ENCODE measurements around the gene ABHD6. TPM values are rescaled to one million over a fixed set of nuclear protein-coding genes. Genes with fewer than 3 reads are reported as not detected.
"Not testable (repeated sequence)": the region's sequence is repeated elsewhere in the genome, so short reads cannot be mapped to it uniquely, and the experiment has no call there.

Gene ABHD6
- total RNA-seq, 1 experiment from 2014 or later: 12.7 TPM

DNA sequence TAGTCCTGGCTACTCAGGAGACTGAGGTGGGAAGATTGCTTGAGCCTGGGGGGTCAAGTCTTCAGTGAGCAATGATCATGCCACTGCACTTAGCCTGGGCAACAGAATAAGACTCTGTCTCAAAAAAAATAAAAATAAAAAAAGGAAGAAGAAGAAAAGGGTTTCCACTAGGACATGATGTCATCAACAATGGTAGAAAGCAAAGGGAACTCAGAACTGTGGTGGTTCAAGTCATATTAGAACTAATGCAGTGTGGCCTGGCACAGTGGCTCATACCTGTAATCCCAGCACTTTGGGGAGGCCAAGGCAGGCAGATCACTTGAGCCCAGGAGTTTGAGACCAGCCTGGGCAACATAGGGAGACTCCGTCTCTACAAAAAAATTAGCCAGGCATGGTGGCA, 30.0 kb downstream of the ABHD6 start:
- H3K9me3 ChIP-seq (ENCODE audit: control insufficient read depth in 1 of 2, insufficient read depth in 1 of 2, low read depth in 1 of 2, low read length in 2 of 2); H3K79me2 ChIP-seq (ENCODE audit: insufficient read depth, low read length); BruUV-seq (replicated peaks); H3K9me2 ChIP-seq (ENCODE audit: insufficient read depth); intact Hi-C loops (cut with micrococcal nuclease); H4K20me1 ChIP-seq (ENCODE audit: insufficient read depth); H2AFZ ChIP-seq (ENCODE audit: low read depth, low read length, poor library complexity, severe bottlenecking); H3K9ac ChIP-seq (ENCODE audit: low read length); DNase-seq (ENCODE audit: low read depth, low spot score); H3K4me3 ChIP-seq (replicated peaks in 1 of 2; ENCODE audit: low read depth in 1 of 2, low read length in 2 of 2); H3K27me3 ChIP-seq (ENCODE audit: insufficient read depth, low read length); ATAC-seq; CTCF ChIA-PET; RAD21 ChIA-PET (ENCODE audit: low non-redundant PET in 1 of 2, low total read pairs in 2 of 2, uncharacterized antibody in 2 of 2, unreplicated experiment in 2 of 2); H3K27ac ChIP-seq (ENCODE audit: low read depth, low read length); POLR2A ChIA-PET; H3K36me3 ChIP-seq (ENCODE audit: control insufficient read depth in 1 of 2, insufficient read depth in 2 of 2, low read length in 2 of 2); H3K4me2 ChIP-seq (ENCODE audit: low read length): not testable (repeated sequence)
- peaks cover 11 to 19% of the 10 kb centered on the region in 2 experiments for H3K4me1 ChIP-seq (ENCODE audit: control insufficient read depth in 1 of 2, insufficient read depth in 2 of 2, low read length in 2 of 2)

DNA sequence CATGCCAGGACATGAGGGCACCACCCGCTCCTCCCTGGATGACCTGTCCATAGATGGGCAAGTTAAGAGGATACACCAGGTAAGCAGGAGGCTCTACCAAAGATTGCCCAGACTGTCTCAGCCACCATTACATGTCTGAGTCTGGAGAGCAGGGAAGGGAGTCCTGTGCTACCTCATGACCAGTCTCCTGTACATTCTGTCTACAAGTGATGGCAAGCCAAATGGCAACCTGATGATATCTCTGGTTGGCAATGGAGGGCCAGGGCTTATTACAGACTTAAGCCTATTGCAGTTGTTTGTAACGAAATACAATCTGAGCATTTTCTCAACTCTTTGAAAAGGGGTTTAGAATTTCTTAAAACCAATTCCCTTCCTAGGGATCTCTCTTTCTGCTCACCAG, 31.8 kb downstream of the ABHD6 start:
- no peak overlapping the region for H3K4me3 ChIP-seq (replicated peaks in 1 of 2; ENCODE audit: low read depth in 1 of 2, low read length in 2 of 2)
- BruUV-seq (replicated peaks): no TSS peak
- no peaks in the 10 kb centered on the region for H3K27me3 ChIP-seq (ENCODE audit: insufficient read depth, low read length)
- H3K9ac ChIP-seq (ENCODE audit: low read length): no peak overlapping the region
- H3K9me3 ChIP-seq (ENCODE audit: control insufficient read depth in 1 of 2, insufficient read depth in 1 of 2, low read depth in 1 of 2, low read length in 2 of 2): no peaks in the 10 kb centered on the region
- TF ChIP-seq SRF (IDR thresholded peaks at IDR 0.05; ENCODE audit: low read depth): no peak
- no peak for DNase-seq (ENCODE audit: low read depth, low spot score)
- ChIA-PET RAD21 (ENCODE audit: low non-redundant PET in 1 of 2, low total read pairs in 2 of 2, uncharacterized antibody in 2 of 2, unreplicated experiment in 2 of 2) (no interaction called here), POLR2A (no interaction called here), CTCF (interaction anchor here (3.4 kb wide), 1 partner anchor 37 kb away, joined by 14 read pairs; the partner anchor contains the start of genes HTD2 and RPP14)
- ATAC-seq: no peak
- no peaks in the 10 kb centered on the region for H4K20me1 ChIP-seq (ENCODE audit: insufficient read depth)
- no peak overlapping the region for H3K27ac ChIP-seq (ENCODE audit: low read depth, low read length)
- H3K4me2 ChIP-seq (ENCODE audit: low read length): no peak overlapping the region
- H2AFZ ChIP-seq (ENCODE audit: low read depth, low read length, poor library complexity, severe bottlenecking): no peak overlapping the region
- H3K36me3 ChIP-seq (ENCODE audit: control insufficient read depth in 1 of 2, insufficient read depth in 2 of 2, low read length in 2 of 2): no peaks in the 10 kb centered on the region; a peak in 1 of 4 replicates
- peaks cover 11 to 25% of the 10 kb centered on the region in 2 experiments for H3K4me1 ChIP-seq (ENCODE audit: control insufficient read depth in 1 of 2, insufficient read depth in 2 of 2, low read length in 2 of 2)
- no peaks in the 10 kb centered on the region for H3K79me2 ChIP-seq (ENCODE audit: insufficient read depth, low read length)
- no peaks in the 10 kb centered on the region for H3K9me2 ChIP-seq (ENCODE audit: insufficient read depth)
- intact Hi-C loops (cut with micrococcal nuclease): no loop called here

DNA sequence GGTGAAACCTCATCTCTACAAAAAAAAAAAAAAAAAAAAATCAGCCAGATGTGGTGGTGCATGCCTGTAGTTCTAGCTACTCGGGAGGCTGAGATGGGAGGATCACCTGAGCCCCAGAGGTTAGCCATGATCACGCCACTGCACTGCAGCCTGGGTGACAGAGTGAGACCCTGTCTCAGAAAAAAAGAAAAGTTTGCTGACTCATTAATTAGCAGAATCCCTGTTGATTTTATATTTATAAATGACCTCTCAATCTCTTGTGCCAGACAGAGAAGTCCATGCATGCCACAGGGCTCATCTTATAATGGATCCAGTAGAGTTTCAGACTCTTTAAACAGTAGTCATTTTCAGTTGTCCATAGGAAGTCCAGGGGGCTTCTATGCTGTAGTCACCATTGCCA, 32.9 kb downstream of the ABHD6 start:
- no peaks in the 10 kb centered on the region; a peak in 1 of 4 replicates for H3K36me3 ChIP-seq (ENCODE audit: control insufficient read depth in 1 of 2, insufficient read depth in 2 of 2, low read length in 2 of 2)
- no peaks in the 10 kb centered on the region for H3K27me3 ChIP-seq (ENCODE audit: insufficient read depth, low read length)
- H3K79me2 ChIP-seq (ENCODE audit: insufficient read depth, low read length): no peaks in the 10 kb centered on the region
- ChIA-PET CTCF (interaction anchor here (1.8 to 3.4 kb wide), 2 partner anchors 36 to 53 kb away, joined by 5 to 14 read pairs; partner anchors contain the start of genes HTD2 and RPP14), POLR2A (no interaction called here), RAD21 (ENCODE audit: low non-redundant PET in 1 of 2, low total read pairs in 2 of 2, uncharacterized antibody in 2 of 2, unreplicated experiment in 2 of 2) (no interaction called here)
- no peaks in the 10 kb centered on the region for H3K9me3 ChIP-seq (ENCODE audit: control insufficient read depth in 1 of 2, insufficient read depth in 1 of 2, low read depth in 1 of 2, low read length in 2 of 2)
- no peaks in the 10 kb centered on the region for H3K9me2 ChIP-seq (ENCODE audit: insufficient read depth)
- no peak for ATAC-seq
- intact Hi-C loops (cut with micrococcal nuclease): no loop called here
- no TSS peak for BruUV-seq (replicated peaks)
- no peak overlapping the region for H3K27ac ChIP-seq (ENCODE audit: low read depth, low read length)
- DNase-seq (ENCODE audit: low read depth, low spot score): no peak
- no peaks in the 10 kb centered on the region for H4K20me1 ChIP-seq (ENCODE audit: insufficient read depth)
- no peak overlapping the region for H2AFZ ChIP-seq (ENCODE audit: low read depth, low read length, poor library complexity, severe bottlenecking)
- H3K9ac ChIP-seq (ENCODE audit: low read length): no peak overlapping the region
- peaks cover 11 to 25% of the 10 kb centered on the region in 2 experiments for H3K4me1 ChIP-seq (ENCODE audit: control insufficient read depth in 1 of 2, insufficient read depth in 2 of 2, low read length in 2 of 2)
- H3K4me3 ChIP-seq (replicated peaks in 1 of 2; ENCODE audit: low read depth in 1 of 2, low read length in 2 of 2): no peak overlapping the region
- no peak overlapping the region for H3K4me2 ChIP-seq (ENCODE audit: low read length)
- TF ChIP-seq EZH2 (IDR thresholded peaks at IDR 0.05) (no peak), CEBPB (IDR thresholded peaks at IDR 0.05; ENCODE audit: low read depth) (no peak), ZFX (IDR thresholded peaks at IDR 0.05) (no peak), ZNF274 (IDR thresholded peaks at IDR 0.05; ENCODE audit: low read depth, low read length) (no peak), RAD21 (IDR thresholded peaks at IDR 0.05; ENCODE audit: low read depth) (no peak), TCF7L2 (IDR thresholded peaks at IDR 0.05; ENCODE audit: borderline replicate concordance, extremely low read depth, insufficient read depth, insufficient read length) (no peak), POLR2AphosphoS5 (IDR thresholded peaks at IDR 0.05; ENCODE audit: low read depth, low read length) (no peak), SP1 (IDR thresholded peaks at IDR 0.05; ENCODE audit: low read depth) (no peak), JUND (IDR thresholded peaks at IDR 0.05) (no peak), EZH2phosphoT487 (IDR thresholded peaks at IDR 0.05; ENCODE audit: borderline replicate concordance) (no peak), POLR2A (IDR thresholded peaks at IDR 0.05; ENCODE audit: borderline replicate concordance, extremely low read depth, insufficient read depth, insufficient read length) (no peak)
- TF ChIP-seq, protein P1, sequence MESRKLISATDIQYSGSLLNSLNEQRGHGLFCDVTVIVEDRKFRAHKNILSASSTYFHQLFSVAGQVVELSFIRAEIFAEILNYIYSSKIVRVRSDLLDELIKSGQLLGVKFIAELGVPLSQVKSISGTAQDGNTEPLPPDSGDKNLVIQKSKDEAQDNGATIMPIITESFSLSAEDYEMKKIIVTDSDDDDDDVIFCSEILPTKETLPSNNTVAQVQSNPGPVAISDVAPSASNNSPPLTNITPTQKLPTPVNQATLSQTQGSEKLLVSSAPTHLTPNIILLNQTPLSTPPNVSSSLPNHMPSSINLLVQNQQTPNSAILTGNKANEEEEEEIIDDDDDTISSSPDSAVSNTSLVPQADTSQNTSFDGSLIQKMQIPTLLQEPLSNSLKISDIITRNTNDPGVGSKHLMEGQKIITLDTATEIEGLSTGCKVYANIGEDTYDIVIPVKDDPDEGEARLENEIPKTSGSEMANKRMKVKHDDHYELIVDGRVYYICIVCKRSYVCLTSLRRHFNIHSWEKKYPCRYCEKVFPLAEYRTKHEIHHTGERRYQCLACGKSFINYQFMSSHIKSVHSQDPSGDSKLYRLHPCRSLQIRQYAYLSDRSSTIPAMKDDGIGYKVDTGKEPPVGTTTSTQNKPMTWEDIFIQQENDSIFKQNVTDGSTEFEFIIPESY (IDR thresholded peaks at IDR 0.05; ENCODE audit: extremely low read depth, insufficient replicate concordance, low read length): no peak
- TF ChIP-seq, protein P2, sequence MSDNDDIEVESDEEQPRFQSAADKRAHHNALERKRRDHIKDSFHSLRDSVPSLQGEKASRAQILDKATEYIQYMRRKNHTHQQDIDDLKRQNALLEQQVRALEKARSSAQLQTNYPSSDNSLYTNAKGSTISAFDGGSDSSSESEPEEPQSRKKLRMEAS (IDR thresholded peaks at IDR 0.05): no peak
